ENCODE data around the gene PRR29.

GRCh38 chr17:64036198-64036922 is 38.2 kb downstream of the PRR29 start:
- no peak for TF ChIP-seq CTCF (IDR thresholded peaks at IDR 0.05)
- no peak for TF ChIP-seq POLR2A (IDR thresholded peaks at IDR 0.05)
- TF ChIP-seq EP300 (IDR thresholded peaks at IDR 0.05), result no peak
- TF ChIP-seq POLR2AphosphoS5 (IDR thresholded peaks at IDR 0.05), result no peak
